ENCODE results near the gene NMNAT3.

Gene NMNAT3

DNA sequence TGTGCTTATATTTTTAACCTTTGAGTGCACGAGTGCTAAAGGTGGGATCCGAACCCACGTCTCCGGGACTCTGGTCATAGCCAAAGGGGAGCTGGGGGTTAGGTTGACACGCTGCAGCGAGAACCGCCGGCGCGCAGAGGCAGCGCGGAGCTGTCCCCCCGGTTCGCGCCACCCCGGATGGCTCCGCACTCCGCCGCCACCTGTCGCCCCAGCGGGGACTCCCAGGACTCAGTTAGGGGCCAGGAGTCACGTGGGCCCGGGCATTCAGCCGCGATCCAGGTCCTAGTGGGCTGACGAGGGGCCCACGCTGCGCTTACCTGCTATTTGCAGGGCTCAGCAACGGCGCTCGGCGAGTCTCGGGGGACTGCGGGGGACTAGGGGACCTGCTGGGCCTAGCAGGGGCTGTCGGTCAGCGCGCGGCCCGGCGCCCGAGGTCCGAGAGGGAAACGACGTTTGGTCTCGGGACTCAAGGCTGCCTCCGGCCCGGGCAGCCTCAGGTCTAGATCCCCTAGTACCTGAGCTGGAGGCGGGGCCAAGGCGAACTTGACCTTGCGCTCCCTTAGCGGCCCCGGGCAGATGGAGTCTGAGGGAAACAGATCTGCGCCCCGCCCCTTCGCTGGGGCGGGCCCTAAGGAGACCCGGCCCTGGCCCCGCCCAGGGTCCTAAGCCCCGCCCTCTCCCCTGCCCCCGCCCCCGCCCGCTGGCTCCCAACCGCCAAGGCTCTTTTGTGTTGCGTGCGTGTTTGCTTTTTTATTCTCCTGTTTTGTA, at the start of gene NMNAT3:
NMNAT3 (minus strand) TSS at position 585 of the 768 bp plus-strand sequence. CDS start 50,248 bp downstream, outside the sequence.
- DNase-seq (ENCODE audit: low read depth) = no peak

DNA sequence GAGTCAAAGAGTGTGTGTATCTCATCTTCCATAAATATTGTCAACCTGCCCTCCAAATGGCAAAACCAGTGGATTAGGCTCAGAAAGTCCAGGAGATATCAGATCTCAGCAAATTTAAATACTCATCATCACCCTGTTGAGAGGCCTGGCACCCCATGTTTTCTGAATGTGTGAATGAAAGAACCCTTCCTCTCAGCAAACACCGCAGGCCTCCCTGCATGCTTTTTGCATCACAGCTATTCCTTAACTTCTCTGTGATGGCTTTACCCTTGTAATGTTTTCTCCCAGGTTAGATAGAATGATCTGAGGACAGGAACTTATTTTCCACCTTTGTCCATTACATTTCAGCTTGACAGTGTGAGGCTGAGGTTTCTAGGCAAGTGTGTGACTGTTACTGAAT, 43.6 kb upstream of the NMNAT3 start:
- no peak for DNase-seq (ENCODE audit: low read depth)

DNA sequence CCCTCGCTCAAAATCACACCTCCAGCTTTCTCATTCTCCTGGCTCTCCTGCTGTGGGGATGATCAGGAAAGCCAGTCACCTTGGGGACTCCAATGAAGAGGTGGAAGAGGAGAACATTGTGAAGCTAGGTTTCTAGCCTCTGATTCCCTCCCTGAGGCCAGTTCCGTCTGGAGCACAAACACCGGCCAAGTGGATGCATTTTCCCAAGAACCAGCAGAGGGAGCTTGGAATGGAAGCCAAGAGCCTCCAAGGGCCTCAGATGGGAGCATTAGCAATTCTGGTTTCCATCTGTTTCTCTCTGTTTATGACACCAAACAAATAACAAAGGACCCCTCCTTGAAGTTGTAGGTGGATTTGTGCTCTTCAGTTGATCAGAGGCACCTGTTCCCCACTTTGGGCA, 40.6 kb upstream of the NMNAT3 start:
- no peak for DNase-seq (ENCODE audit: low read depth)

DNA sequence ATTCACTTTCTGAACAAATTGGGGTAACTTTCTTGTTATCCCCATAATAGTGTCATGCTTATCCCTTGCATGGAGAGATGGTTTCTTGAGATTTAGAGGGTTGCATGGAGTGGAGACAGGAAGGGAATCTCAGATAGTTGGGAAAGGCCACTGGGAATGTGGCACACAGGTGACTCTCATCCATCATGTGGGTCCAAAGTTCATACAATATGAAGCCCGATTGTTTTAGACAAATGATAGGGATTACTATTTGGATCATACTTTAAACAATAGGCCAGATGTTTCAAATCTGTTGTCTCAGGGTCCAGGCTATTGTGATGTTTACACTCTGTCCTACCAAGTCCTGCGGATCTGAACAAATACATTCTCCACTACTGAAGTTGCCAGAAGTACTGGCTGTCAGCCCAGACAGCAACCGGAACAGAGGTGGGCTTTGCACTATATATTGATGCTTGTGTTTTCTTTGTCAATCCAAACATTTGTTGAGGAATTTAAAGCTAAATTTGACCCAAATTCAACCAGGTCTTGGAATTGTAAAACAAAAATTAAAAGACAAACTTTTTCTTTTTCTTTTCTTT, 39.2 kb upstream of the NMNAT3 start:
- no peak for DNase-seq (ENCODE audit: low read depth)

DNA sequence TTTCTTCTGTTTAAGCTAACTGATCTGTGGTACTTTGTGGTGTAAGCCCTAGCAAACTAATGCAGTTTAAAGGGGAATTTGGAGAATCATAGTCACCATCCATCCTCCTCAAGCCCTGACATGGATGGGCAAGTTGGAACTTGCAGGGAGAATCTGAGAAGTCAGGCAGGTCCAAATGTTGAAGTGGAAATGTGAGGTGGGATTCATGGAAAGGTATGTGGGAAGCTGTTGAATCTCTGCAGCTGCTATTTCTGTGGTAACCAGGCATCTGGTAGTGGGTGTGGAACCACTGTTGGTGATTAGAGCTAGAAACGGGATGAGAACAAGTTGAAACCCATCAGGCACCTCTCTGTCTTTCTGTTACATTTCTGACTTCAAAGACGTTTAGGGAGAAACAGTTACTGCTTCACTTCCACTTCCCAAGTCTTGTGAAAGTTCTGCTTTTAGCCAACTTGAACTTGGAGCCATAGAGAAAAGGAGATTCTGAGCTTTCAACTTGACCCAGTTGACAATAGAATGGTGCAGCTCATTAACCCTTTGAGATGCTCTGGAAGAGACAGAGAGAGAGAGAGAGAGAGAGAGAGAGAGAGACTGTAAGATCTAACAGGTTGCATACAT, 38.1 kb upstream of the NMNAT3 start:
- no peak for DNase-seq (ENCODE audit: low read depth)

DNA sequence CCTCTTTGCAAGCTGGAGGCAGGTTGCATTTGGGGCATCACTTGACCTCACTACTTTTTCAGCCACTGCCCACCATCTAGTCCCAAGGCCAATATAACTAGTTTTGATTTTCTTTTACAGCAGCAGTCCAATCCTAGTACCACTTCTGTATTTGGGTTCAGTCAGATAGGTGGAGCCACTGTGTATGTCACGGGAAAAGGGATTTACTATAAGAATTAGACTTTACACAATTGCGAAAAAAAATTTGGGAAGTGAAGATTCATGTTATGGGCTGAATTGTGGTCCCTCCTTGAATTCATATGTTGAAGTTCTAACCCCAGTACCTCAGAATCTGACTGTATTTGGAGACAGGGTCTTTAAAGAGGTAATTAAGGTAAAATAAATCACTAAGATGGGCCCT, 37.4 kb upstream of the NMNAT3 start:
- DNase-seq (ENCODE audit: low read depth) = no peak

DNA sequence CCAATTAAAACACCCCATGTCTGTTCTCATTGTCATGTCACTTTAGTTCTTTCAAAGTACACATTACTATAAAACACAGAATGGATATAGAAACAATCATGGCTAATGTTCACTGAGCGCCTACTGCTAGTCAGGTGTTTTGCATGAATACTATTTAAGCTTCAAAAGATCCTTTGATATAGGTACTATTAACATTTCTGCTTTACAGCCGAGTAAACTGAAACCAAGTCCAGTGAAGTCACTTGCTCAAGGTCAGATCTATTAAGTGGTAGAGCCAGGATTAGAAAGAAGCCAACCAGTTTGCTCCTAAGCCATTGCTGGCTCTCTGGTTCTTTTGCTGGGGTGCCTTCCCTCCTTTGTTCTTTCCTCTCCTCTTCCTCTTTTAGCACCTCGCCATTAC, 32.4 kb upstream of the NMNAT3 start:
- no peak for DNase-seq (ENCODE audit: low read depth)

DNA sequence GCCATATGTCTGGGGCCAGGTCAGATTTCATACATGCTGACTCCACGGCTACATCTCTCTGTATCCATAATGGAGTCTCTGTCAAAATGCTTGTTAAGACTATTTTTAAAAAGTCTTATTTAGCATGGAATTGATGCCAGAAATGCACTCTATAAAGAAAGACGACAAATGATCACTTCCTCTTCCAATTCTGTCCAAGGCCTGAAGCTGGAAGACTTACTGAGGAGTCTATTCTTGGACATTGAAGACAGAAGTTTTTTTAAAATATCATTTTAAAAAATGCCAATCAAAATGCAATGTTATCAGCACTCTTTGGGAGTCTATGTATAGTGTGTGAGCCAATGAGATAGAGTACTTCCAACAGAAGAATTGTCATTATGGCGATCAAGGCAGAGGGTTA, 27.9 kb upstream of the NMNAT3 start:
- no peak for DNase-seq (ENCODE audit: low read depth)

DNA sequence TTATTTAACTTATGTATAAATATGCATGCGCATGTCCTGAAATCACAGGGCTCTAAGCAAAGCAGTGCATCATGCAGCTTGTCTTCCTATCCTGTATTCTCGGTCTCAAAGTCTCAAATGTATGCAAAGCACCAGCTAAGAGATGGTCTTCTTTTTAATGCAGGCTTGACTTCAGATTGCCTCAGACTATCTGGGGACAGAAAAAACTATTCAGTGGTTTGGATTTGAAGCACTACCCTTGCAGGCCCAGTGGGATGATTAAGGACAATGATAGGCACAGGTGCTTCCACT, 18.5 kb upstream of the NMNAT3 start:
- no peak for DNase-seq (ENCODE audit: low read depth)

DNA sequence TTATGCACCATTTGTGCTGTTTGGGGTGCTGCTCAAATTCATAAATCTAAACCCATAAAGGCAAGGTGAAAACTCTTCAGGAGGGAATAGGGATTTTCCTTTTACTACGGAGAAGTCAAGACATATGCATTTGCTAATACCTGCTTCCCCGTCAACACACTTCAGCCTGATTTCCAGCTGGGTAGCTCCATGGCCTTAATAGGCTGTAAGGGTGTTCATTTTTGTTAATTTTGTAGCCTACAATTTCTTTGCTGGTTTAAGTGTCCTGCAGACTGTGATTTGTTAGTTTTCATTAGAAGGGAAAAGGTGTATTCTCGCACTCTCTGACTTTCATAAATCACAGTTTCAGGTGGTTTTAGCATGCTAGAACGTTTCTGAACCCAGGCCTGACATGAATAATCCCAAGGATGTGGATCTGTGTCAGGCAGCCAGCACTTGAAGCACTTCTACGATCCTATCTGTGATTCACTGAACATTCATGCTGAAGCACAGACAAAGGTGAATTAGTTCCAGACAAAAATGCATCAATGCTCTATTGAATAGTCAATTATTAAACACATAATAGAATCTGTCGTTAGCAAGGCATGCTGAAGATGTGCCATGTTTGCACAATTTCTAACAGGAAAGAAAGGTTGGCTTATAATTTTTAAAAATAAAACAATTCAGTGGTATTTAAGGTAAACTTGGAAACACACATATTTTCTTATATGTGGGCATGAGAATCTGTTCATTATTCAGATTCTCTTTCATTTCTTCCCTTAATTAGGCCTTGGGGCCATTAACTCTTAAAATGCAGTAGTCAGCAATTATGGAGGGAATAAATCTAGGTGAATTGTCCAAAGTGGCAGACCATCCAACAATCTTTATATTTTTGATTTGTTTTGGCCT, 17.9 kb upstream of the NMNAT3 start:
- DNase-seq (ENCODE audit: low read depth) = no peak

DNA sequence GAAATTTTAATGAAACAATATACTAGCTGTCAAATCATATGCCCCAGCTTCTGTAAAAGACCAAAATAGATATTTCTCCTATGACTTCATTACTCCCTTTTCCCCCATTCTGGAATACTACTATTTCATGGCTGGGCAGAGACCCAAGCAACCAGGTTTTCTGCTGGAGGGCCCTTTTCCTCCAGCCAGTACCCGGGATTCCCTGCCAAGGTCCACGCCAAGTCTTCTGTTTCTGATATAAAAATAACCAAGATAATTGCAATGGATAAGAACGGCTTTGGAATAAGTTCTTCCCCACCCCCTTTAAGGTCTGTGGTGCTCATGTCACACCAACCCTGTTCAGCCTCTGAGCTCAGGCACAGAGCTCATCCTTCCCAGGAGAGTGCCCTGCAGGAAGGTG, 17.2 kb upstream of the NMNAT3 start:
- no peak for DNase-seq (ENCODE audit: low read depth)

DNA sequence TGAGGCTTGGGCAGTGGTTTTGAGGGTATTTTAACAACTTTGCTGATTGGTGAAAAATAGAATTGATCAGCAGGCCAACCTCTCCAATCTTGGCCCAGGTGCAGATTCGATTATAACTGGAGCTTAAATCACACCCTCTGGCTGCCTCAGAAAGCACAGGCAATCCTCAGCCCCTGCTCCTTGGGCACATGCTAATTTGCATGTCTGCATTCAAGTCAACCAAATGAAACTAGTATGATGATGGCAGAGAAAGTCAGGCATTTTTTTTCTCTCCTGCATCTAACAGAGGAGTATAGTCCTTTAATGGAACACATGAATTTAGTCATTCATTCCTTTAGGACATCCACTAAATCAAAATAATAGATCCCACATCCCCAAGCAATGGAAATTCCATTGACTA, 16.8 kb upstream of the NMNAT3 start:
- DNase-seq (ENCODE audit: low read depth) = no peak

DNA sequence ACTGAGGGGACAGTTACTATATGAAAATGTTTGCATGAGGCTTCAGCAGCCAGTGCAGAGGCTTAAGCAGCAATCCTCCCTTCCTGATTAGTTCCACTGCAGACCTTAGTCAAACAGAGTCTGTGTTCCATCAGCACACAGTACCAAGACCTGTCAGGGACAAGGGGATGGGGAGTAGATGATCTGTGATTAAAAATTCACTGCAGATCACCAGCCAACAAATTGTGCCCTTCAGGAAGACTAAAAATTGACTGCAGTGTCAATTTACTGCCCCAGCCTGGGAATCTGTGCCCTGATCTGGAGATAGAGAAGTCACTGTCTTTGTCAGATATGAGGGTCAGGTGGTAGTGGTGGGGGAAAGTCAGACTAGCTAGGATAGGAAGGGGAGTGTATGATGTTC, 13.8 kb upstream of the NMNAT3 start:
- no peak for DNase-seq (ENCODE audit: low read depth)

DNA sequence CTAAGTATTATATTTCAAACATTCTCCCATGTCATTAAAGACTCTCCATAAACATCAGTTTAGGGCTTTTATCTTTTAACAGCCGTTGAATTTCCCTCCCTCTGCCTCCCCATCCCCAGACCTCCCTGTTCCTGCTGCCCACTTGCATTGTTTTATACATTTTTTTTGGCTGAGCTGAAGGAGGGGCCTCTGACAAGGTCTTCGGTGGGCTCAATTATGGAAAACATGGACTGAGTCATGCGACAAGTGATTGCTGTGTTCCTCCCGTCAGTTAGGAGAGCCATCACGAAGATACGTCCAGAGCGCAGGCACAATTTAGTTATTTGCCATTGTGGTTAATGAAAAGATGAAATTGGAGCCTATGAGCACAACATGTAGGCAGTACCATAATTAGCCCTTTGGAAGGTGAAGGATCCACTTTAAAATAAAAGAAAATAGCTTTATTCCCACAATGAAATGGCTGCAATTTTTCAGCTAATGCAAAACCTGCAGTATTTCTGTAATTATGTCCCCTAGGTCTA, 12.0 kb upstream of the NMNAT3 start:
- DNase-seq (ENCODE audit: low read depth) = no peak

DNA sequence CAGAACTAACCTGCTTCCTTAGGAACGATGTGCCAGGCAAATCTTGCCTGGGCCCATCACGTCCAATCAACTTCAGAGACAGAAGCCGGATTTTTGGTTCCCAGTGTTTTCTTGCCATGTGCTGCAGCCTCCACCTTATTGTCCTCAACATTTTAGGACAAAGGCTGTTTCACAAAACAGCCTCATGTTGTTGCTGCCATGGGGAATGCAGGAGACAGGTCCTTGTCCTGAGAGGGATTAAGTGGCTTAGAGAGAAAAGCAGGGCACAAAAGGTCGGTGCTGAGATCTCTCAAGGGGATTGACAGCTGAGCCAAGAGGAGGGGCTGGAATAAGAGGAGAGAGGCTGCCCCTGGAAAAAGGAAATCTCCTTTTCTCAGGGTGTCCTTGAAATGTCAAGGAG, 11.3 kb upstream of the NMNAT3 start:
- DNase-seq (ENCODE audit: low read depth) = no peak

DNA sequence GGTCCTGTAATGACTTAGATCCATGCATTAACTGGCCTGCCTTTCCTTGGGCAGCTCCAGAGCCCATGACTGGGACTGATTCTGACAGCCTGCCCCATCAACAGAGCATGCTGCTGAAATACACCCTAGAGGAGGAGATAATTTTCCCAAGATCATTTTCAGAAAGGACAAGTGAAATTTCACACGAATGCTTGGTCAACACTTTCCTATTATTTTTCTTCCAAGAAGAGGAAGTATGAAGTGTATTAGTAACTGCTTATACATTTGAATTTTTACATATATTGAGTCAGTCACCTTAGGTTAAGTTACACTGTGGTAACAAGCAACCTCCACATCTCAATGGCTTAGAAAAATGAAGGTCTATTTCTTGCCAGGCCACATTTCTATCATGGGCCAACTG, 9.7 kb upstream of the NMNAT3 start:
- no peak for DNase-seq (ENCODE audit: low read depth)

DNA sequence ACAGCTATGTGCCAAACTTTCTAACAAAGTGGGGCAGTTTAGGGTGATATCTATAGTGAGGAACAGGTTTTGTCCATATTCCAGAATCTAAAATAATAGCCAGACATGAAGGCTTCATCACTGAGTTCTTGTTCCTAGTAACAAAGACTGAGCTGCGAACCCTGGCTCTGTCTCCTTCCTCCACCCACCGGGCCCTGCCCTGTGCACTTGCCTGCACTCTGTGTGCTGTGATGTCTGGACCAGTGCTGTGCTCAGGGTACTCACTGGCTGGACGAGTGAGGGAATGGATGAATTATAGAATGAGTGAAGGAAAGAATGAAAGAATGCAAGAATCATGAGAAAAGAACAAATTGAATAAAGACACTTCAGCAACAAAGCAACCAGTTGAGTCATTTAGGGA, 8.9 kb upstream of the NMNAT3 start:
- DNase-seq (ENCODE audit: low read depth) = no peak

DNA sequence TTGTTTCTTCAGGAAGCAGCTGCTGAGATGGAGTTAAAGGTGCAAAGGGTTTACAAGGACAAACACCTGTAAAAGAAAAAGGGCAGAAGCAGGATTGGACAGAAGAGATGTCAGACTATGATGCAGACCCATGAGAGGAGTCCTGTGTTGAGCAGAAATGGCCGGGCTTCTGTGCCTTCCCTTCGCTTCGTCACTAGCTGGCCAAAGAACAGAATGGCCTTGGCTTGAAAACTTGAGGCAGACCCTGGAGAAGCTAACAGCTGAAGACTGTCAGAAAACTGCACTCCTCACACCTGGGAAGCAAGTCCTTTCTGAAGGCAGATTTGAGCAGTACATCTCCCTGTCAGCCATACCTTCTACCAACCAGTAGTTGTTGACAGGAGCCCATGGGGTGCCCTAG, 8.4 kb upstream of the NMNAT3 start:
- DNase-seq (ENCODE audit: low read depth) = no peak

DNA sequence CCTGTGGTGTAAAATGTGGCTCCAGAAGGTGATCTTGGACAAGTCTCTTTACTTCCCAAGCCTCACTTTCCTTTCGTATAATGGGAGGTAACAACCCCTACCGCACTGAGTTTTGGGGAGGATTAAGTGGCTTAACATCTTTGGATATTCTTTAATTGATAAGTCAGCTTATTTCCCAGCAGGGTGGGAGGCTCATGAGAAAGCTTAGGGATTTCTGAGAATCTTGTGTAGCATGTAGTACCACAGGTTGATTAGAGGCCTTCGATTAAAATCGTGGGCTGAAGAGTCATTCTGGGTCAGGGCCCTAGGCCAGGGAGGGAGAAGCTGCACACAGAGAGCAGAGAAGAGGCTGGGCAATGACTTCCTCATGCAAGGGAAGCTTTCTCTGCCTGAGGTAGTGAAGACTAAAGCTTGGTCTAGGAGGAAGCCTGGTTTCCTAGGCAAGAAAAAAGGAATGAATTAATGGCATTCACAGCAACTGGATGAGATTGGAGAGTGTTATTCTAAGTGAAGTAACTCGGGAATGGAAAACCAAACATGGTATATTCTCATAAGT, 1.5 kb upstream of the NMNAT3 start:
- DNase-seq (ENCODE audit: low read depth) = no peak

DNA sequence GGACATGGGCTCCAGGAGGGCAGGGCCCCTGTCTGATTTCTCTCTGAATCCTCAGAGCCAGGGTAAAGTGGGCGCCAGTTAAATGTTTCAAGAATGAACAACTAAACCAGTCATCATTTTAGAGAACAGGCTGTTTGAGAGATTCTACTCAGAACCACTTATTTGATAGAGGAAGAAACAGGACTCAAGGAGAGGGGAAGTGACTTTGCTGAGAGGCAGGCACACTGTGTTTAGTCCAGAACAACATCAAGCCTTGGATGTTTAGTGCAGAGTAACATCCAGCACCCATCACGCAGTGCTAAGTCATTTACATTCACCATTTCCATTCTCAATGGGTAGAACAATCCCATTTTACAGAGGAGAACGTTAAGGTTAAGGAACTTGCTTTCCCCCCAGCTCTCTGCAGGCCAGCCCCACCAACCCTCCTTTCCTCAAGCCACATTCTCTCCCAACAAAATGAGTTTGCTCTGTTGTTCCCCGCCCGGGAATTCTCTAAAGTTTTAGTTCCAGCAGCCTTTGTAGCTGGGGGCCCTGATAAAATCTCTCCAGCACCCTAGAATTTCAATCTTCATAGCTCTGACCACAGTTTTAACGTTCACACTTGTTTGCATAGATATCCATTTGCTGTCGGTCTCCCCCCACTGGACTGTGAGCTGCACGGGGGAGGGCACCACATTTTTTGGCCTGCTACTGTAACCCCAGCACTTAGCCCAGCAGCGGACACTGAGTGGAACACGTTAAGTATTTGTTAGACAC, 962 bp downstream of the NMNAT3 start:
- no peak for DNase-seq (ENCODE audit: low read depth)

DNA sequence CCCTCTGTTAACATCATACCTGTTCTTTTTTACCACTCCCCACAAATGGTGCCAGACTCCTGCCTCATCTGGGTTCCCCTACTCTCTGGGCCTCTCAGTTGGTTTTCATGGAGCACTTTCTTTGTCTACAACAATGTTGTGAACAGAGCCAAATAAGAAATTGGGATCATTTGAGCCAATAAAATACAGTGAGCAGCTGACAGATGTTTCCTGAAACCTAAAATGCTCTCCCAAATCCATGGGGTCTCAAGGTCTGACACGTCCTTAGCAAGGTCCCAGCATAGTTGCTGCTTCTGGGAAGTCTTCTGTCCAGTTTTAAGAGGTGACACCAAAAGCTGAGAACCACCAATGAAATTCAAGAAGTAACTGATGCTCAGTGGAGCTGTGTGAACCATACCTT, 1.7 kb downstream of the NMNAT3 start:
- DNase-seq (ENCODE audit: low read depth) = no peak

DNA sequence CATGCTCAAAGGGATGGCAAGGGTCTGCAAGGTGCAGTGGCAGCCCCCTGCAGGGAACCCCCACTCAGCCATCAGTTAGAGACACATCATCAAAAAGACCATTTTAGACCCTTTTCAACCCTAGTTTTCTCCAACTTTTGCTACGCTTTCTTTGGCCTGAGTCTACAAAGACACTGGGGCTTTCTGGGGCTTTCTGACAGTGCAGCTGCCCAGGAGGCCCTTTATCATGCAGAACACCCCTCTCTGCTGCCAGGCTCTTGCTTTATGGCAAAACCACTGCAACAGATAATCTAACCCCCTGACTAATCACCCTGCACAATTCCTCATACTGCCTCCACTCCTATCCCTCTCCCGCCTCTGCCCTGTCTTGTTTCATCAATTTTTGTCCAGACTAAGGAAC, 2.4 kb downstream of the NMNAT3 start:
- no peak for DNase-seq (ENCODE audit: low read depth)
